ENCODE data around the gene AFAP1L1.
"Not testable (repeated sequence)": the region's sequence is repeated elsewhere in the genome, so short reads cannot be mapped to it uniquely, and the experiment has no call there.

Gene AFAP1L1

DNA sequence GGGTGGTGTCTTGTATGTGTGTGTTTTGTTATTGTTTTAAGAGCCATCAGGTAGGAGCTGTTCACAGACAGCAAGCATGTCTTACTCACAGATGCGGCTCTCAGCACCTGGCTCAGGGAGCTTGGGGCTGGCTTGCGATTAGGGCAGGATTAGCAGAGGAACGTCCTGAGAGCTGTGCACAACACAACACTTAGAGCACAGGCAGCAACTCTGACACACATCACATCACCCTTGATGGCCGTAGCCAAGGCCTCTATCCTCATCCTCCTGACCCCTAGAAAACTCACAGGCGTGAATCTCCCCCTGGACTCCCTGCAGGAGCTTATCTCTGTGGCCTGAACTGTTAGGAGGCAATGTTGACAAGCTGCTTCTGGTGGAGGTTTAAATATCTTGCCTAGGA lies 114.5 kb downstream of the AFAP1L1 start:
- no peak overlapping the region for H3K4me3 ChIP-seq (ENCODE audit: low read length)
- TF ChIP-seq, protein P1, sequence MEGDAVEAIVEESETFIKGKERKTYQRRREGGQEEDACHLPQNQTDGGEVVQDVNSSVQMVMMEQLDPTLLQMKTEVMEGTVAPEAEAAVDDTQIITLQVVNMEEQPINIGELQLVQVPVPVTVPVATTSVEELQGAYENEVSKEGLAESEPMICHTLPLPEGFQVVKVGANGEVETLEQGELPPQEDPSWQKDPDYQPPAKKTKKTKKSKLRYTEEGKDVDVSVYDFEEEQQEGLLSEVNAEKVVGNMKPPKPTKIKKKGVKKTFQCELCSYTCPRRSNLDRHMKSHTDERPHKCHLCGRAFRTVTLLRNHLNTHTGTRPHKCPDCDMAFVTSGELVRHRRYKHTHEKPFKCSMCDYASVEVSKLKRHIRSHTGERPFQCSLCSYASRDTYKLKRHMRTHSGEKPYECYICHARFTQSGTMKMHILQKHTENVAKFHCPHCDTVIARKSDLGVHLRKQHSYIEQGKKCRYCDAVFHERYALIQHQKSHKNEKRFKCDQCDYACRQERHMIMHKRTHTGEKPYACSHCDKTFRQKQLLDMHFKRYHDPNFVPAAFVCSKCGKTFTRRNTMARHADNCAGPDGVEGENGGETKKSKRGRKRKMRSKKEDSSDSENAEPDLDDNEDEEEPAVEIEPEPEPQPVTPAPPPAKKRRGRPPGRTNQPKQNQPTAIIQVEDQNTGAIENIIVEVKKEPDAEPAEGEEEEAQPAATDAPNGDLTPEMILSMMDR (conservative IDR thresholded peaks at IDR 0.05; ENCODE audit: low read depth, low read length): no peak
- DNase-seq (ENCODE audit: low read depth): no peak

DNA sequence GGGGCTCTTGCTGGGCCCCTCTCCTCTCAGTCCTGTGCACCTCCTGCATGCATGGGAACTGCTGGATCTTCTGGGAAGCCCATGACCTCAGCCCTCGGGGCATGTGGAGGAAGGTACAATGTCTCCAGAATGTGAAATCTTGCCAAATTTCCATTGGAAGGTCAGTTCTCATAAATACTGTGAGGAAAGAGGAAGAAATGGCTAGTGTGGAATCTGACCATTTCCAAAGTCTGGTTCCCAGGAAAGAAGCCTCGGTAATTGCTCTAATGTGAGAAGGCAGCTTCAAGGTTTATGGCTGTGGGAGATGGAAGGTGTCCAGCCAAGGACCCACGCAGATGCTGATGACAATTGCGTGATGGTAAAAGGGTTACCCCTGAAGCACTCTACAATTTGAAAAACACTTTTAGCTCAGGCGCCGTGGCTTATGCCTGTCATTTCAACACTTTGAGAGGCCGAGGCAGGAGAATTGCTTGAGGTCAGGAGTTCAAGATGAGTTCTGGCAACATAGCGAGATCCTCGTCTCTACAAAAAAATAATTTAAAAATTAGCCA lies 115.5 kb downstream of the AFAP1L1 start:
- TF ChIP-seq, protein P1 (conservative IDR thresholded peaks at IDR 0.05; ENCODE audit: low read depth, low read length): no peak
- no peak overlapping the region for H3K4me3 ChIP-seq (ENCODE audit: low read length)
- no peak for DNase-seq (ENCODE audit: low read depth)

DNA sequence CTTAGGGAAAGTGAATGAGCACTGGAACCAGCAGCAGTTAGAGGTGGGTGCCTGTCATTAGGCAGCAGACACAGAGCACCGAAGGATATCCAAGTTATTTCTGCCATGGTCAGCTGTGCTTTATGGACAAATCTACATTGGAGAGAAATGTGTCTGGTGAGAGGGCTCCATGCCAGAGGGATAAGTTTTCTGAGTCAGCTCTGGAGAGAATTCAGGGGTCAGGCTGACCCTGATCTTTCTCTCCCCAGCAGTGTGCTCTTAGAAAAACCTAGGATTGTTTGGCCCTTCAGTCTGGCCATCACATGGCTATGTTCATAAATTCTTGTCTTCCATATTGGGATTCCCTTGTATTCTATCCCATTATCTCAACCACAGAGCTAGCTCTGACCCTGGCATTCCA lies 116.3 kb downstream of the AFAP1L1 start:
- no peak for DNase-seq (ENCODE audit: low read depth)
- TF ChIP-seq, protein P1 (conservative IDR thresholded peaks at IDR 0.05; ENCODE audit: low read depth, low read length): no peak
- no peak overlapping the region for H3K4me3 ChIP-seq (ENCODE audit: low read length)

DNA sequence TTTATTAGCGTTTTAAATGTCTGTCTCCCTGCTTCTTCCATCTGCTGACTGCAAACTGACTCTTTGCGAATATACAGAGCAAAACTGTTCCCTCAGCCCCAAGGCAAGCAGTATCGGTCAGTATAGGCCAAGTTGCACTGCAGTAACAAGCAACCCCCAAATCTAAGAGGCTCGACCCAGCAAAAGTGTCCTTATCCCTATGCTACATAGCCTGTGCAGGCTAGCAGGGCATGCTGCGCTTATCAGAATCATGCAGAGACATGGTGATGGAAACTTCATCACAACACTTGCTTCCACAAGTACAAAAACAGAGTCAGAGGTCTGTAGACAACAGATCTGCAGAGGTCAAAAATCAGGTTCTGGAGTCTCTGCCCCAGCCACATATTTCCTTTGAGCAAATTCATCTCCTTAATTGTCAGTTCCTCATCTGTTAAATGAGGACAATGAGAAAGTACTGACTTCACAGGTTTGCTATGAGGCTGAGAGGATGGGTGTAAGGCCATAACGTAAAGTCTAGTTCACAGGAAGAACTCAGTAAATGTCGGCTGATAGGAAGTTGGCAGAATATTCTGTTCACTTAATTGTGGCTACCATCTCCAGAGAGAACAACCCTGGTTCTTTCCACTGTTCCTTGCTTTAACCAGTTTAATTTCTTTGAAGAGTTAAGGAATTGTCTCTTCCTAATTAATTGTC lies 117.0 kb downstream of the AFAP1L1 start:
- no peak overlapping the region for H3K4me3 ChIP-seq (ENCODE audit: low read length)
- no peak for DNase-seq (ENCODE audit: low read depth)
- TF ChIP-seq, protein P1 (conservative IDR thresholded peaks at IDR 0.05; ENCODE audit: low read depth, low read length): no peak

DNA sequence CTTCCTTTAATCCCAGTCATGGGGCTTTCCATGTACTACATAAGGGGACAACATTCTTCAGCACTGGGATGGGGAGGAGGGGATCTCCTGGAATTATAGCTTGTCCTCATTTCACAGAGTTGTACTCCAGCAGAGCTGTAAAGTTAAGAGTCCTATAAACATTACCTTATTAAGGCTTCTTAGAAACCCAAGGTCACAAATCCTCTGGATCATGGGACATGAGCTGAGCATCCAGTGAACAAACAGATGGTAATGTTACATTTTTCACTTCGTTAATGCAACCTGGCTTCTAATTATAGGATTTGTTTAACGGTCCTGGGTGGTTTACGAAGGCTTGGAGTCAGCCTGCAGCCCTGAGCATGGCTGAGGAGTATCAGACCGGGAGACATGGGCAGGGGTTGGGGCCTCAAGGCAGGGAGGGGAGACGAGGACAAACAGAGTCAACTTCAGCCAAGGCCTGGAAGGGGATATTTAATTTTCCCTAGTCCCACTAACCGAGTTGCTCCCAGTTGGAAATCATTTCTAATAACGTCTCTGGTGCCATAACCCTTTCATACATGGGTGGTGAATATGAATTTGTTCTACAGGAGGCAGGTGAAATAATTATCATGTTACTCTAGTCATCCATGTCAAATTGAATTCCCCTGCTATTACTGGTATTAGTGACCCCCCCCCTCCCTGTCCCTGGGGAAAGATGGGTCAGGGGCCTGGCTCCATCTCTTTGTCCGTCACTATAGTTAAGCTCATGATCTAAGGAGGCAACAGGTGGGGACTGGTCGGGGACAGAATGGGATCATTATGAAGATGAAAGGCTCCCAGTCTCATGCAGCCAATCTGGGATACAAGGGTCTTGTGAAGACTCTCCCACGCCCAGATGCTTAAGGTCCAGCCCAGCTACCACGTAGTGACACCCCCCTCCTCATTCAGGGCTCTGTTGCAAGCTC lies 118.2 kb downstream of the AFAP1L1 start:
- DNase-seq (ENCODE audit: low read depth): no peak
- TF ChIP-seq, protein P1 (conservative IDR thresholded peaks at IDR 0.05; ENCODE audit: low read depth, low read length): no peak
- no peak overlapping the region for H3K4me3 ChIP-seq (ENCODE audit: low read length)

DNA sequence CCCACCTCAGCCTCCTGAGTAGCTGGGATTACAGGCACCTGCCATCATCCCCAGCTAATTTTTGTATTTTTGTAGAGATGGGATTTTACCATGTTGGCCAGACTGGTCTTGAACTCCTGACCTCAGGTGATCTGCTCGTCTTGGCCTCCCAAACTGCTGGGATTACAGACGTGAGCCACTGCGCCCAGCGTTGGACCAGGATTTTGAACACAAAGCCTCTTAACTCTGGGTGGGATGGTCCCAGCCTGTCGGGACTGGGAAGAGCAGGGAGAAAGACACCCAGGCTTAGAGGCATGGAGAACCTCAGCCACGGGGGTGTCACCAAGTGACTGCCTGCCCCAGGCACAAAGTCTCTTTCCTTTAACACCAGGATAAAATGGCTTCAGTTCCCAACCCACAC lies 119.4 kb downstream of the AFAP1L1 start:
- not testable (repeated sequence) for H3K4me3 ChIP-seq (ENCODE audit: low read length); DNase-seq (ENCODE audit: low read depth)

All from retinal pigment epithelial cell (primary cell).